K562 (cell line): ENCODE results near the gene PLEKHG4B. TPM values are rescaled to one million over a fixed set of nuclear protein-coding genes. Genes with fewer than 3 reads are reported as not detected.

Experiments used
- BRD4 ChIP-seq: fragments of 200-600 bp; sonication (generic); IDR thresholded peaks from 2 replicates; pipeline ENCODE4 v1.6.1; 2017; ENCODE audit warnings: inconsistent platforms
- DPF2 ChIP-seq: fragments of 450-650 bp; IDR thresholded peaks from 2 replicates; pipeline ENCODE4 v1.6.1; 2016
- ELF4 ChIP-seq: fragments of 450-650 bp; formaldehyde crosslinking; IDR thresholded peaks from 2 replicates; pipeline ENCODE4 v1.4.0; 2022; ENCODE audit warnings: missing genetic modification characterization
- FOXK1 ChIP-seq: sonication (generic); formaldehyde crosslinking; IDR thresholded peaks from 2 replicates; pipeline ENCODE4 v1.8.0; 2022; ENCODE audit warnings: missing genetic modification reagents, mild to moderate bottlenecking, borderline replicate concordance
- MEF2A ChIP-seq: IDR thresholded peaks from 2 replicates; pipeline ENCODE4 v1.6.1; 2011; ENCODE audit warnings: low read depth, mild to moderate bottlenecking, low read length, moderate library complexity; ENCODE audit not compliant: control insufficient read depth
- NBN ChIP-seq: fragments of 450-650 bp; IDR thresholded peaks from 2 replicates; pipeline ENCODE4 v1.6.1; 2016; ENCODE audit warnings: low read depth, mild to moderate bottlenecking
- NCOA1 ChIP-seq: fragments of 450-650 bp; IDR thresholded peaks from 2 replicates; pipeline ENCODE4 v1.6.1; 2016; ENCODE audit warnings: low read depth
- SAFB2 ChIP-seq: fragments of 200-400 bp; formaldehyde crosslinking; IDR thresholded peaks from 2 replicates; pipeline ENCODE4 v1.6.1; 2018; ENCODE audit warnings: borderline replicate concordance, low read length, low read depth, moderate library complexity; ENCODE audit not compliant: severe bottlenecking
- SIRT6 ChIP-seq: IDR thresholded peaks from one replicate; pipeline ENCODE4 v1.6.1; 2012; ENCODE audit warnings: low read depth, mild to moderate bottlenecking, control low read depth, inconsistent platforms, low read length, moderate library complexity
- TRIM28 ChIP-seq: fragments of 450-650 bp; IDR thresholded peaks from 2 replicates; pipeline ENCODE4 v1.6.1; 2017
- ZNF507 ChIP-seq: conservative IDR thresholded peaks from 2 replicates; pipeline ENCODE4 v1.6.1; 2017; ENCODE audit warnings: missing genetic modification characterization, missing compliant biosample characterization
- polyA plus RNA-seq, 8 experiments: library from polyadenylated mRNA; depleted of rRNA in 4 of 8; stranded (reverse) in 5 of 8; unstranded in 3 of 8; fragments of >200 nt; fragmentation: Nextera tagmentation in 2 of 8; fragmentation: Illumina TruSeq in 1 of 8; extraction: Ambion mirVana in 2 of 8; extraction: Trizol in 1 of 8; gene quantifications; 2 replicates each; pipeline versions ENCODE4 v1.2.1 to v1.2.3, GENCODE V29; 2011 to 2014; ENCODE audit warnings: inconsistent platforms in 1 of 8, missing spikeins in 1 of 8
- total RNA-seq, 7 experiments: library from RNA; depleted of rRNA in 6 of 7; stranded (reverse); fragments of >200 nt in 6 of 7; fragmentation: Illumina TruSeq in 2 of 7; extraction: Trizol in 2 of 7; gene quantifications; 2 replicates each; pipeline versions ENCODE4 v1.2.1 to v1.2.3, GENCODE V29; 2011 to 2021; ENCODE audit warnings: low replicate concordance in 1 of 7
- TF ChIP-seq, protein P1 (sequence below): fragments of 200-400 bp; formaldehyde crosslinking; IDR thresholded peaks from 2 replicates; pipeline ENCODE4 v1.6.1; 2017; ENCODE audit warnings: mild to moderate bottlenecking, low read depth, low read length, moderate library complexity
- TF ChIP-seq, protein P2 (sequence below): IDR thresholded peaks from 3 replicates; pipeline ENCODE4 v1.6.1; 2011; ENCODE audit warnings: borderline replicate concordance, mild to moderate bottlenecking; ENCODE audit not compliant: insufficient read length, insufficient read depth
- TF ChIP-seq, protein P3 (sequence below): fragments of 450-650 bp; formaldehyde crosslinking; IDR thresholded peaks from 2 replicates; pipeline ENCODE4 v1.4.0; 2020; ENCODE audit warnings: mild to moderate bottlenecking, mixed read lengths
- TF ChIP-seq, protein P4 (sequence below): sonication (generic); formaldehyde crosslinking; IDR thresholded peaks from 2 replicates; pipeline ENCODE4 v1.8.0; 2022; ENCODE audit warnings: missing genetic modification reagents, mild to moderate bottlenecking, borderline replicate concordance
- TF ChIP-seq, protein P5 (sequence below): fragments of 150-350 bp; conservative IDR thresholded peaks from 2 replicates; pipeline ENCODE4 v1.6.1; 2014; ENCODE audit warnings: low read length
- TF ChIP-seq, protein P6 (sequence below): fragments of 250-450 bp; sonication (Bioruptor Pico); IDR thresholded peaks from 2 replicates; pipeline ENCODE4 v1.5.0; 2021; ENCODE audit warnings: mild to moderate bottlenecking, borderline replicate concordance

PLEKHG4B gene
- total and polyA plus RNA-seq, 9 of the 15 experiments (the other 6 are each of a cell fraction or from before 2014, with no cell fraction given) = 0.02 TPM; not detected in 8

DNA sequence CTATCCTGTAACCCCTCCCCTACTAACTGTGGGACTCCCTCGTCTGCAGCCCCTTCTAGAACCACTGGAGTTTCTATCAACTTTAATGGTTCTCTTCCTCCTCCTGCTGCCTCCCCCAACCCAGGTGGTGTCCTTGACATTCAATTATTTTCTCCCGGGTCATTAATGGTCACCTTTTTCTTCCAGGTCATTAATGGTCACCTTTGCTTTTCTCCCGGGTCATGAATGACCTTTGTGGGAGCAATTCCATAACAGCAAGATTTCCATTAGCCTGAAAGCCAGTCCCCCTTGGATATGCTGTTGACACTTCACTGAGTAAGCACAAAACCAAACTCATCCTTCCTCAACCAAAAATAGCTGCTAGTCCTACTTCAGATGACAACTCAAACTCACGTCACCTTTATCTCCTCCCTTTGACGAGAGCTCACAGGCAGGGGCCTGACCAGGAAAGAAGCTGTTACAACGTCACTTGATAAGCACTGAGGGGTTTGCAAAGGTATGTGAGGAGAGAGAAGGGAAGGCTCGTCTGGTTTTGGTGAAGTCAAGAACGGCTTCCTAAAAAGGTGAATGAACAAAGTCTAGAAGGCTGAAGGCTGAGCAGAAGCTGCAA lies 115.1 kb downstream of the PLEKHG4B start (continued):
- TF ChIP-seq, protein P1, sequence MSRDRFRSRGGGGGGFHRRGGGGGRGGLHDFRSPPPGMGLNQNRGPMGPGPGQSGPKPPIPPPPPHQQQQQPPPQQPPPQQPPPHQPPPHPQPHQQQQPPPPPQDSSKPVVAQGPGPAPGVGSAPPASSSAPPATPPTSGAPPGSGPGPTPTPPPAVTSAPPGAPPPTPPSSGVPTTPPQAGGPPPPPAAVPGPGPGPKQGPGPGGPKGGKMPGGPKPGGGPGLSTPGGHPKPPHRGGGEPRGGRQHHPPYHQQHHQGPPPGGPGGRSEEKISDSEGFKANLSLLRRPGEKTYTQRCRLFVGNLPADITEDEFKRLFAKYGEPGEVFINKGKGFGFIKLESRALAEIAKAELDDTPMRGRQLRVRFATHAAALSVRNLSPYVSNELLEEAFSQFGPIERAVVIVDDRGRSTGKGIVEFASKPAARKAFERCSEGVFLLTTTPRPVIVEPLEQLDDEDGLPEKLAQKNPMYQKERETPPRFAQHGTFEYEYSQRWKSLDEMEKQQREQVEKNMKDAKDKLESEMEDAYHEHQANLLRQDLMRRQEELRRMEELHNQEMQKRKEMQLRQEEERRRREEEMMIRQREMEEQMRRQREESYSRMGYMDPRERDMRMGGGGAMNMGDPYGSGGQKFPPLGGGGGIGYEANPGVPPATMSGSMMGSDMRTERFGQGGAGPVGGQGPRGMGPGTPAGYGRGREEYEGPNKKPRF = no peak
- TF ChIP-seq MEF2A = peak; percentile 93; the same call in 1 of the 2 replicates
- no peak for TF ChIP-seq ELF4 (CRISPR knock-in tag)
- TF ChIP-seq, protein P2, sequence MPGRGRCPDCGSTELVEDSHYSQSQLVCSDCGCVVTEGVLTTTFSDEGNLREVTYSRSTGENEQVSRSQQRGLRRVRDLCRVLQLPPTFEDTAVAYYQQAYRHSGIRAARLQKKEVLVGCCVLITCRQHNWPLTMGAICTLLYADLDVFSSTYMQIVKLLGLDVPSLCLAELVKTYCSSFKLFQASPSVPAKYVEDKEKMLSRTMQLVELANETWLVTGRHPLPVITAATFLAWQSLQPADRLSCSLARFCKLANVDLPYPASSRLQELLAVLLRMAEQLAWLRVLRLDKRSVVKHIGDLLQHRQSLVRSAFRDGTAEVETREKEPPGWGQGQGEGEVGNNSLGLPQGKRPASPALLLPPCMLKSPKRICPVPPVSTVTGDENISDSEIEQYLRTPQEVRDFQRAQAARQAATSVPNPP = no peak
- no peak for TF ChIP-seq TRIM28
- TF ChIP-seq, protein P3, sequence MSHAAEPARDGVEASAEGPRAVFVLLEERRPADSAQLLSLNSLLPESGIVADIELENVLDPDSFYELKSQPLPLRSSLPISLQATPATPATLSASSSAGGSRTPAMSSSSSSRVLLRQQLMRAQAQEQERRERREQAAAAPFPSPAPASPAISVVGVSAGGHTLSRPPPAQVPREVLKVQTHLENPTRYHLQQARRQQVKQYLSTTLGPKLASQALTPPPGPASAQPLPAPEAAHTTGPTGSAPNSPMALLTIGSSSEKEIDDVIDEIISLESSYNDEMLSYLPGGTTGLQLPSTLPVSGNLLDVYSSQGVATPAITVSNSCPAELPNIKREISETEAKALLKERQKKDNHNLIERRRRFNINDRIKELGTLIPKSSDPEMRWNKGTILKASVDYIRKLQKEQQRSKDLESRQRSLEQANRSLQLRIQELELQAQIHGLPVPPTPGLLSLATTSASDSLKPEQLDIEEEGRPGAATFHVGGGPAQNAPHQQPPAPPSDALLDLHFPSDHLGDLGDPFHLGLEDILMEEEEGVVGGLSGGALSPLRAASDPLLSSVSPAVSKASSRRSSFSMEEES (CRISPR knock-in tag) = no peak
- no peak for TF ChIP-seq NBN
- peak; percentile 32; the same call in 1 of the 2 replicates for TF ChIP-seq NCOA1
- TF ChIP-seq, protein P4, sequence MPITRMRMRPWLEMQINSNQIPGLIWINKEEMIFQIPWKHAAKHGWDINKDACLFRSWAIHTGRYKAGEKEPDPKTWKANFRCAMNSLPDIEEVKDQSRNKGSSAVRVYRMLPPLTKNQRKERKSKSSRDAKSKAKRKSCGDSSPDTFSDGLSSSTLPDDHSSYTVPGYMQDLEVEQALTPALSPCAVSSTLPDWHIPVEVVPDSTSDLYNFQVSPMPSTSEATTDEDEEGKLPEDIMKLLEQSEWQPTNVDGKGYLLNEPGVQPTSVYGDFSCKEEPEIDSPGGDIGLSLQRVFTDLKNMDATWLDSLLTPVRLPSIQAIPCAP (CRISPR knock-in tag) = no peak
- TF ChIP-seq SAFB2 = no peak
- peak; percentile 45 for TF ChIP-seq DPF2
- TF ChIP-seq, protein P5, sequence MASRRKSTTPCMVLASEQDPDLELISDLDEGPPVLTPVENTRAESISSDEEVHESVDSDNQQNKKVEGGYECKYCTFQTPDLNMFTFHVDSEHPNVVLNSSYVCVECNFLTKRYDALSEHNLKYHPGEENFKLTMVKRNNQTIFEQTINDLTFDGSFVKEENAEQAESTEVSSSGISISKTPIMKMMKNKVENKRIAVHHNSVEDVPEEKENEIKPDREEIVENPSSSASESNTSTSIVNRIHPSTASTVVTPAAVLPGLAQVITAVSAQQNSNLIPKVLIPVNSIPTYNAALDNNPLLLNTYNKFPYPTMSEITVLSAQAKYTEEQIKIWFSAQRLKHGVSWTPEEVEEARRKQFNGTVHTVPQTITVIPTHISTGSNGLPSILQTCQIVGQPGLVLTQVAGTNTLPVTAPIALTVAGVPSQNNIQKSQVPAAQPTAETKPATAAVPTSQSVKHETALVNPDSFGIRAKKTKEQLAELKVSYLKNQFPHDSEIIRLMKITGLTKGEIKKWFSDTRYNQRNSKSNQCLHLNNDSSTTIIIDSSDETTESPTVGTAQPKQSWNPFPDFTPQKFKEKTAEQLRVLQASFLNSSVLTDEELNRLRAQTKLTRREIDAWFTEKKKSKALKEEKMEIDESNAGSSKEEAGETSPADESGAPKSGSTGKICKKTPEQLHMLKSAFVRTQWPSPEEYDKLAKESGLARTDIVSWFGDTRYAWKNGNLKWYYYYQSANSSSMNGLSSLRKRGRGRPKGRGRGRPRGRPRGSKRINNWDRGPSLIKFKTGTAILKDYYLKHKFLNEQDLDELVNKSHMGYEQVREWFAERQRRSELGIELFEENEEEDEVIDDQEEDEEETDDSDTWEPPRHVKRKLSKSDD = no peak
- TF ChIP-seq, protein P6, sequence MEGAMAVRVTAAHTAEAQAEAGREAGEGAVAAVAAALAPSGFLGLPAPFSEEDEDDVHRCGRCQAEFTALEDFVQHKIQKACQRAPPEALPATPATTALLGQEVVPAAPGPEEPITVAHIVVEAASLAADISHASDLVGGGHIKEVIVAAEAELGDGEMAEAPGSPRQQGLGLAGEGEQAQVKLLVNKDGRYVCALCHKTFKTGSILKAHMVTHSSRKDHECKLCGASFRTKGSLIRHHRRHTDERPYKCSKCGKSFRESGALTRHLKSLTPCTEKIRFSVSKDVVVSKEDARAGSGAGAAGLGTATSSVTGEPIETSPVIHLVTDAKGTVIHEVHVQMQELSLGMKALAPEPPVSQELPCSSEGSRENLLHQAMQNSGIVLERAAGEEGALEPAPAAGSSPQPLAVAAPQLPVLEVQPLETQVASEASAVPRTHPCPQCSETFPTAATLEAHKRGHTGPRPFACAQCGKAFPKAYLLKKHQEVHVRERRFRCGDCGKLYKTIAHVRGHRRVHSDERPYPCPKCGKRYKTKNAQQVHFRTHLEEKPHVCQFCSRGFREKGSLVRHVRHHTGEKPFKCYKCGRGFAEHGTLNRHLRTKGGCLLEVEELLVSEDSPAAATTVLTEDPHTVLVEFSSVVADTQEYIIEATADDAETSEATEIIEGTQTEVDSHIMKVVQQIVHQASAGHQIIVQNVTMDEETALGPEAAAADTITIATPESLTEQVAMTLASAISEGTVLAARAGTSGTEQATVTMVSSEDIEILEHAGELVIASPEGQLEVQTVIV = no peak
- TF ChIP-seq ZNF507 (tag) = no peak
- no peak for TF ChIP-seq FOXK1
- no peak for TF ChIP-seq BRD4
- TF ChIP-seq SIRT6 = no peak
